ENCODE results near the gene RDH14. TPM values are rescaled to one million over a fixed set of nuclear protein-coding genes. Genes with fewer than 3 reads are reported as not detected.

RDH14 gene
- 28.8 TPM for total RNA-seq

GRCh38 chr2:18560031-18560796, at the start of gene RDH14:
Gene RDH14 (minus strand): TSS chr2:18560653. CDS start chr2:18560572, 81 bp downstream.

GRCh38 chr2:18589354-18589753, 28.9 kb upstream of the RDH14 start, which contains the start of gene NT5C1B:
Gene NT5C1B (minus strand): TSS chr2:18589569. CDS start chr2:18589468, 101 bp downstream.

Small RNAs within 50 kb of the gene (small RNA-seq; reads per million reads assigned to genes)
- not detected for gene RNU6-1215P (ENCODE audit: low replicate concordance)

Other genes starting within 250 kb of the RDH14 start
- gene NT5C1B, start 28.9 kb upstream of the RDH14 start, total RNA-seq = not detected

All from metanephros (tissue), 2 donors.